ENCODE results near the gene HEATR5A.

GRCh38 chr14:31441273-31442111 is 21.1 kb upstream of the HEATR5A start:
- TF ChIP-seq REST (IDR thresholded peaks at IDR 0.05; ENCODE audit: low read depth) (no peak), EP300 (IDR thresholded peaks at IDR 0.05; ENCODE audit: borderline replicate concordance) (no peak), ZBTB7A (IDR thresholded peaks at IDR 0.05; ENCODE audit: low read depth) (no peak), TAF1 (IDR thresholded peaks at IDR 0.05; ENCODE audit: low read depth) (no peak), CREB1 (IDR thresholded peaks at IDR 0.05; ENCODE audit: low read depth) (no peak), FOXM1 (IDR thresholded peaks at IDR 0.05; ENCODE audit: borderline replicate concordance, low read depth) (no peak), YY1 (IDR thresholded peaks at IDR 0.05; ENCODE audit: low read depth) (no peak), NFIC (IDR thresholded peaks at IDR 0.05) (no peak), TCF12 (IDR thresholded peaks at IDR 0.05; ENCODE audit: low read depth) (no peak), RAD21 (IDR thresholded peaks at IDR 0.05; ENCODE audit: low read depth) (no peak), EGR1 (IDR thresholded peaks at IDR 0.05) (no peak), CEBPB (IDR thresholded peaks at IDR 0.05) (no peak)
- TF ChIP-seq, protein P1, sequence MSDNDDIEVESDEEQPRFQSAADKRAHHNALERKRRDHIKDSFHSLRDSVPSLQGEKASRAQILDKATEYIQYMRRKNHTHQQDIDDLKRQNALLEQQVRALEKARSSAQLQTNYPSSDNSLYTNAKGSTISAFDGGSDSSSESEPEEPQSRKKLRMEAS (IDR thresholded peaks at IDR 0.05): no peak

Measured in Ishikawa (cell line).